ENCODE data around the gene NTSR2.

The NTSR2 gene

DNA sequence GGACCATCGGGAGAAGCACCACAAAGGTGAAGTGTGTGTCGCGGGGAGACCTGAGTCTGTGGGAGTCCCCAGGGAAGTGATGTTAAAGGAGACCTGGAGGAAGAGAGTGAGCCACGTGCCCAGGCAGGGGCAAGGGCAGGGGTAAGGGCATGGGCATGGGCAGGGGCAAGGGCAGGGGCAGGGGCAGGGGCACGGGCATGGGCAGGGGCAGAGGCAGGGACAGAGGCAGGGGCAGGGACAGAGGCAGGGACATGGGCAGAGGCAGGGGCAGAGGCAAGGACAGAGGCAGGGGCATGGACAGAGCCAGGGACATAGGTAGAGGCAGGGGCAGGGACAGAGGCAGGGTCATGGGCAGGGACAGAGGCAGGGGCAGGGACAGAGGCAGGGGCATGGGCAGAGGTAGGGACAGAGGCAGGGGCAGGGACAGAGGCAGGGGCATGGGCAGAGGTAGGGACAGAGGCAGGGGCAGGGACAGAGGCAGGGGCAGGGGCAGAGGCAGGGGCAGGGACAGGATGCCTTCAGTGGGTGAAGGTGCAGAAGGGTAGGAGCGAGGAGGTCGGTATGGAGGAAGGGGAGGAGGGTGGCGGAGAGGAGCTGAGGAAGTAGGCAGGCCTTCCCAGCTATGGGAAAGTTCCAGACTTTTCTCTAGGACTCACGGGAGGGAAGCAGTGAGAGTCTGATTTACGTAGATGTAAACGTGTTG lies 33.3 kb downstream of the NTSR2 start:
- in situ Hi-C loops (cut with MboI; ENCODE audit: low sequenced_read_pairs, unreplicated experiment), result no loop called here
- TF ChIP-seq, protein P1, sequence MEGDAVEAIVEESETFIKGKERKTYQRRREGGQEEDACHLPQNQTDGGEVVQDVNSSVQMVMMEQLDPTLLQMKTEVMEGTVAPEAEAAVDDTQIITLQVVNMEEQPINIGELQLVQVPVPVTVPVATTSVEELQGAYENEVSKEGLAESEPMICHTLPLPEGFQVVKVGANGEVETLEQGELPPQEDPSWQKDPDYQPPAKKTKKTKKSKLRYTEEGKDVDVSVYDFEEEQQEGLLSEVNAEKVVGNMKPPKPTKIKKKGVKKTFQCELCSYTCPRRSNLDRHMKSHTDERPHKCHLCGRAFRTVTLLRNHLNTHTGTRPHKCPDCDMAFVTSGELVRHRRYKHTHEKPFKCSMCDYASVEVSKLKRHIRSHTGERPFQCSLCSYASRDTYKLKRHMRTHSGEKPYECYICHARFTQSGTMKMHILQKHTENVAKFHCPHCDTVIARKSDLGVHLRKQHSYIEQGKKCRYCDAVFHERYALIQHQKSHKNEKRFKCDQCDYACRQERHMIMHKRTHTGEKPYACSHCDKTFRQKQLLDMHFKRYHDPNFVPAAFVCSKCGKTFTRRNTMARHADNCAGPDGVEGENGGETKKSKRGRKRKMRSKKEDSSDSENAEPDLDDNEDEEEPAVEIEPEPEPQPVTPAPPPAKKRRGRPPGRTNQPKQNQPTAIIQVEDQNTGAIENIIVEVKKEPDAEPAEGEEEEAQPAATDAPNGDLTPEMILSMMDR (IDR thresholded peaks at IDR 0.05; ENCODE audit: borderline replicate concordance, control extremely low read depth, extremely low read depth, insufficient read depth, missing control alignments), result no peak
- DNase-seq (ENCODE audit: low spot score), result no peak

DNA sequence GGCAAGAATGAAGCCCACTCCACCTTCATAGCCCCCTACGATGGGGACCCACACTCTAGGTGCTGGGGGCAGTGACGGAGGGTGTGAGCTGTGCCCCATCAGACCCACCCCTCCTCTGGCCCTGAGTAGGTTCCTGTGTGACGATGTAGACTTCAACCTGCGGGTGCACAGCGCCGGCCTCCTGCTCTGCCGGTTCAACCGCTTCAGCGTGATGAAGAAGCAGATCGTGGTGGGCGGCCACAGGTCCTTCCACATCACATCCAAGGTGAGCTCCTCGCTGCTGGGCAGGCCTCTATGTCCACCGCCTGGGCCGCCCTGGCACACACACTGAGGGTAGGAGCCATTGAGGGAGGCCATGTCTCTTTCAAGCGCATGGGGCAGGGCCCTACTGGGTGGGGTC lies 34.9 kb downstream of the NTSR2 start:
- no peak for DNase-seq (ENCODE audit: low spot score)
- TF ChIP-seq, protein P1 (IDR thresholded peaks at IDR 0.05; ENCODE audit: borderline replicate concordance, control extremely low read depth, extremely low read depth, insufficient read depth, missing control alignments), result no peak
- in situ Hi-C loops (cut with MboI; ENCODE audit: low sequenced_read_pairs, unreplicated experiment), result no loop called here

DNA sequence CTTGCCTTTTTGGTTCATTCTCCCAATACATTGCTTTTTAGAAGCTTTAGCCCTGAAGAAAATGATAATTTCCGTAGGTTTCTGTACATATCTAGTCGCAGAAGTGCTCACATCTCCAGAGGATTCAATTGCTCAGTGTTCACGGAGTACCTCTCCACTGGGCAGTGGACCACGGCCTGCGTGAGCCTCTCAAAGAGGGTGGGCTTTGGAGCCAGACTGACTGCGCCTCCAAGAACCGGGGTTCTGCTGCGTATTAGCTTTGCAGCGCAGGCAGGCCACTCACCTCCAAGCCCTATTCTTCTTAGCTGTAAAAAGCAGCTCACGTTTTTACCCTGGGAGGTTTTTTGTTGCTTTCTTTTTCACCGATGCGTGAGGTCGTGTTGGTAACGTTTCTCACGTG lies 35.4 kb downstream of the NTSR2 start:
- in situ Hi-C loops (cut with MboI; ENCODE audit: low sequenced_read_pairs, unreplicated experiment), result no loop called here
- TF ChIP-seq, protein P1 (IDR thresholded peaks at IDR 0.05; ENCODE audit: borderline replicate concordance, control extremely low read depth, extremely low read depth, insufficient read depth, missing control alignments), result no peak
- DNase-seq (ENCODE audit: low spot score), result no peak

DNA sequence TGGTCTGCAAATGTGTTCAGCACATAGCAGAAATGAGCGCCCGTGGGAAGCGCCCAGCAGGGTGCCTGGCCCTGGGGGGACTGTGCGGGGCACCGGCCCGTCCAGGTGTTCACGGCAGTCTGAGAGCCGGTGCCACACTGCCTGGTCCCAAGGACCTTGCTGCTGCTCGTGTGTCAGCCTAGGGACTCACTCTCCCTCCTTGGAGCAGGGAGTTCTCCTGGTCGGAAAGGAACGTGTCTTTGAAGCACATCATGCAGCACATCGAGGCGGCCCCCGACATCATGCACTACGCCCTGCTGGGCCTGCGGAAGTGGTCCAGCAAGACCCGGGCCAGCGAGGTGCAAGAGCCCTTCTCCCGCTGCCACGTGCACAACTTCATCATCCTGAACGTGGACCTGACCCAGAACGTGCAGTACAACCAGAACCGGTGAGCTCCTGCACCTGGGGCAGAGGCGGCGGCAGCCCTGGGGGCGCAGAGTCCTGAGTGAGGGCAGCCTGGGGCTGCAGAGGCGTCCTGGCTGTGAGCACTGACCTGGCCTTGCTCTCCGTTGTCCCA lies 36.0 kb downstream of the NTSR2 start:
- TF ChIP-seq, protein P1 (IDR thresholded peaks at IDR 0.05; ENCODE audit: borderline replicate concordance, control extremely low read depth, extremely low read depth, insufficient read depth, missing control alignments), result no peak
- in situ Hi-C loops (cut with MboI; ENCODE audit: low sequenced_read_pairs, unreplicated experiment), result no loop called here
- no peak for DNase-seq (ENCODE audit: low spot score)

DNA sequence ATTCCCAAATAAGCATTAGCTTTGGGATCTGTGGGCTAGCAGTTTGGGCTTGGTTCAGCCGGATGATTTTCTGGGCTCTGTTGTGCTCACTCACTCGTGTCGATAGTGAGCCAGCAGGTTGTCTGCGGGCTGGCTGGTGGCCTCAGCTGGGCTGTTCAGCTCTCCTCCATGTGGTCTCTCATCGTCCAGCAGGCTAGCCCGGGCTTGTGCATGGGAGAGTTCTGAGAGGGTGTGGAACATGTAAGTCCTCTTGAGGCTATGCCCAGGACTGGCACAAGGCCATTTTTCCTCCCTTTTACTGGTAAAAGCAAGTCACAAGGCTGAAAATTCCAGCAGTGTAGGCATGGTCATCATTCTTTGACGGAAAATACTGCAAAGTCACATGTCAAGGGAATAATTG lies 38.5 kb downstream of the NTSR2 start:
- DNase-seq (ENCODE audit: low spot score), result no peak
- TF ChIP-seq, protein P1 (IDR thresholded peaks at IDR 0.05; ENCODE audit: borderline replicate concordance, control extremely low read depth, extremely low read depth, insufficient read depth, missing control alignments), result no peak
- in situ Hi-C loops (cut with MboI; ENCODE audit: low sequenced_read_pairs, unreplicated experiment), result no loop called here

DNA sequence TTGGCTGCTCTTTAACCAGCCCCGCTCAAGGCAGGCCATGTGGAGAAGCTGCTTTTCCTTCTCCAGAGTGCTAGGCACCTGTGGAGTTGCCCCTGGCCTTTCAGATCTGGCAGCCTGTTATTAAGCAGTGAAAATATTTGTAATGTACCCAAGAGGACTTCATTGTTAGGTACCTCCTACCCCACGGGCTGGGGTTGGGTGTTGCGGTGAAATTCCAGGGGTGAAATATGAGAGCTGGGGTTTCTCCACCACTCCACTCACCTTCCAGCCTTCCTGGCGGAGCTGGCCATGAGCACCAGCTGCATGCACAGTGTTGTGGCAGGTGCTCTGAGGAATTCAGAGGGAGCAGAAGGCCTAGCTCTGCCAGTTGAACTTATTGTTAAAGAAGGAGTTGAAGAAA lies 39.1 kb downstream of the NTSR2 start:
- TF ChIP-seq, protein P1 (IDR thresholded peaks at IDR 0.05; ENCODE audit: borderline replicate concordance, control extremely low read depth, extremely low read depth, insufficient read depth, missing control alignments), result no peak
- no peak for DNase-seq (ENCODE audit: low spot score)
- in situ Hi-C loops (cut with MboI; ENCODE audit: low sequenced_read_pairs, unreplicated experiment), result no loop called here
